Prostate gland (tissue), 2 donors: ENCODE measurements around the gene APOM.

Experiments used
- POLR2A ChIP-seq: fragments of 450-650 bp; IDR thresholded peaks from one replicate; pipeline ENCODE4 v1.6.1; 2016; ENCODE audit warnings: antibody characterized with exemption, mild to moderate bottlenecking
- TF ChIP-seq, protein P1 (sequence below), 4 experiments: fragments of 200-600 bp in 2 of 4; fragments of 450-650 bp in 2 of 4; sonication (generic) in 2 of 4; IDR thresholded peaks; 1 replicate in 3 of 4; 2 replicates in 1 of 4; pipeline ENCODE4 v1.5.1; 2016 to 2019; ENCODE audit warnings: antibody characterized with exemption in 4 of 4, mild to moderate bottlenecking in 2 of 4, moderate library complexity in 2 of 4

DNA sequence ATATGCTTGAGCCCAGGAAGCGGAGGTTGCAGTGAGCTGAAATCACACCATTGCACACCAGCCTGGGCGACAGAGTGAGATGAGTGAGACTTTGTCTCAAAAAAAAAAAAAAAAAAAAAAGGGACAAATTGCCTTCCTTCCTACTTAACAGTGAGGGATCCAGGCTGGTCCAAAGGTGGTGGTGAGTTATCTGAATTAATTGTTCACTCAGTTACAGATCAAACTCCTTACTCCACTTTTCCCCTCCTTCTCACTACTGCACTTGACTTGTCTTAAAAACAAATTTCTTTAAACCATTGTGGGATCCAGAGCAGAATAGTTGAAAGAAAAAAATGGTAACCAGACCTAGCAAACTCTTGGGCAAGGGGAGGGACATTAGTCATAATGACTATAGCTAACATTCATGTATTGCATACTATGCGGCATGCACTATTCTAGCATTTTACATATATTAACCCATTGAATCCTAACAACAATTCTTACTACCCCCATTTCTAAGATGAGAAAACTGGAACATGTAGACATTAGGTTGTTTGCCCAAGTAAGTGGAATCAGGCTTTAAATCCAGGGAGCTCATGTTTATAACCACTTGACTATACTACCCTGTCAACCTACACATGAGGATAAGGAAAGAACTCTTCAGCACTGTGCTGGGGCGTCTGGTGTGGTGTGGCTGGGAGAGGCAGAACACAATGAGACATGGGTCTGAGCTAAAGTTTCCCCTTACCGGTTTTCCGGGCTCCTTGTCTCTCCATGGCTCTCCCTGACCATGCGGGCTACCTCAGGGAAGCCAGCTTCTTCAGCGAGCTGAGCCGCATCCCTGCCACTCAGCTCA, 7.6 kb downstream of the APOM start:
- no peak for TF ChIP-seq POLR2A
- TF ChIP-seq, protein P1, sequence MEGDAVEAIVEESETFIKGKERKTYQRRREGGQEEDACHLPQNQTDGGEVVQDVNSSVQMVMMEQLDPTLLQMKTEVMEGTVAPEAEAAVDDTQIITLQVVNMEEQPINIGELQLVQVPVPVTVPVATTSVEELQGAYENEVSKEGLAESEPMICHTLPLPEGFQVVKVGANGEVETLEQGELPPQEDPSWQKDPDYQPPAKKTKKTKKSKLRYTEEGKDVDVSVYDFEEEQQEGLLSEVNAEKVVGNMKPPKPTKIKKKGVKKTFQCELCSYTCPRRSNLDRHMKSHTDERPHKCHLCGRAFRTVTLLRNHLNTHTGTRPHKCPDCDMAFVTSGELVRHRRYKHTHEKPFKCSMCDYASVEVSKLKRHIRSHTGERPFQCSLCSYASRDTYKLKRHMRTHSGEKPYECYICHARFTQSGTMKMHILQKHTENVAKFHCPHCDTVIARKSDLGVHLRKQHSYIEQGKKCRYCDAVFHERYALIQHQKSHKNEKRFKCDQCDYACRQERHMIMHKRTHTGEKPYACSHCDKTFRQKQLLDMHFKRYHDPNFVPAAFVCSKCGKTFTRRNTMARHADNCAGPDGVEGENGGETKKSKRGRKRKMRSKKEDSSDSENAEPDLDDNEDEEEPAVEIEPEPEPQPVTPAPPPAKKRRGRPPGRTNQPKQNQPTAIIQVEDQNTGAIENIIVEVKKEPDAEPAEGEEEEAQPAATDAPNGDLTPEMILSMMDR (IDR thresholded peaks at IDR 0.05): no peak
